ENCODE results near the gene MDGA2.
"Not testable (repeated sequence)": the region's sequence is repeated elsewhere in the genome, so short reads cannot be mapped to it uniquely, and the experiment has no call there.

Gene MDGA2

DNA sequence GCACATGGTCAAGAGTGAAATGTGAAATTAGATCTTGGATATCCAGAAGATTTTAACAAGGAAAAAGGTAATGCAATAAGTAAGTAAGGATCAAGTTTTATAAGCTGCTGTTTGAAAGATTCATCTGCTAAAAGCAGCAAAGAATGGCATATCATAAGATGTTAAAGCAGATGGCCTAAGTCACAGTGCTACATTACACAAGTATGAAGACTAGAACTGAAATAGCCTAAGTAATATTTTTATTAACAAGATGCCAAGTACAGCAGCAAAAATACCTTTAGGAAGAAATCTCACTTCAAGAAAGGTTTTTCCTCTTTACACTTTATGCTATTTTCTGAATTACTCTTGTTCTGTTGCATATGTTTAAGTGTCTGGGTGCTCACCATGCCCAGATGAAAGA, 414.1 kb downstream of the MDGA2 start:
- TF ChIP-seq CTCF (IDR thresholded peaks at IDR 0.05) (no peak), ZFX (IDR thresholded peaks at IDR 0.05; ENCODE audit: borderline replicate concordance) (no peak)
- H3K27ac ChIP-seq: no peak overlapping the region

GRCh38 chr14:47259796-47260195, 415.6 kb downstream of the MDGA2 start:
- no peak overlapping the region for H3K27ac ChIP-seq
- no peak for TF ChIP-seq ZFX (IDR thresholded peaks at IDR 0.05; ENCODE audit: borderline replicate concordance)
- no peak for TF ChIP-seq CTCF (IDR thresholded peaks at IDR 0.05)

- TF ChIP-seq ZFX (IDR thresholded peaks at IDR 0.05; ENCODE audit: borderline replicate concordance): no peak
- H3K27ac ChIP-seq: no peak overlapping the region
Measured at GRCh38 chr14:47257013-47257412, 418.4 kb downstream of the MDGA2 start.

GRCh38 chr14:47252802-47253201, 422.6 kb downstream of the MDGA2 start:
- no peak overlapping the region for H3K27ac ChIP-seq
- no peak for TF ChIP-seq CTCF (IDR thresholded peaks at IDR 0.05)
- no peak for TF ChIP-seq ZFX (IDR thresholded peaks at IDR 0.05; ENCODE audit: borderline replicate concordance)

DNA sequence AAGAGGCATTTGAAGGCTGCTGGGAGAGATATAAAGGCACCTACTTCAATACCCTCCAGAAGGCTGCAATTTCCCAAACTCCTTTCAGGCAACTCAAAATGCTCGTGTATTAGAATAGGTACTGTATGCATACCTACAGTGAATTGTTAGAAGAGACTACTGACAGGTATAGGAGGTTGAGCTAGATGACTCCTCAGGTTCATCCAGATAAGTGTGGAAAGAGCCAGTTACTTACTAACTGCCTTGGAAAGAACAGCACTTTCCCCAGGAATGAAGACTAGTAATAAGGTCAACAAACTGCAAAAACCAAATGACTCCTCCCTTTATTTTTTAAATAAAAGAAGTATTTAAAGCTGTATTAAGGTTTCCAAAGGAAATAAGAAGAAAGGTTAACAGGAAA, 429.0 kb downstream of the MDGA2 start:
- TF ChIP-seq CTCF (IDR thresholded peaks at IDR 0.05): no peak
- no peak for TF ChIP-seq ZFX (IDR thresholded peaks at IDR 0.05; ENCODE audit: borderline replicate concordance)
- H3K27ac ChIP-seq: no peak overlapping the region

- not testable (repeated sequence) for H3K27ac ChIP-seq
Measured at GRCh38 chr14:47242579-47242978, 432.8 kb downstream of the MDGA2 start.

GRCh38 chr14:47240748-47241437, 434.5 kb downstream of the MDGA2 start:
- TF ChIP-seq CTCF (IDR thresholded peaks at IDR 0.05): no peak
- no peak for TF ChIP-seq ZFX (IDR thresholded peaks at IDR 0.05; ENCODE audit: borderline replicate concordance)
- H3K27ac ChIP-seq: no peak overlapping the region

DNA sequence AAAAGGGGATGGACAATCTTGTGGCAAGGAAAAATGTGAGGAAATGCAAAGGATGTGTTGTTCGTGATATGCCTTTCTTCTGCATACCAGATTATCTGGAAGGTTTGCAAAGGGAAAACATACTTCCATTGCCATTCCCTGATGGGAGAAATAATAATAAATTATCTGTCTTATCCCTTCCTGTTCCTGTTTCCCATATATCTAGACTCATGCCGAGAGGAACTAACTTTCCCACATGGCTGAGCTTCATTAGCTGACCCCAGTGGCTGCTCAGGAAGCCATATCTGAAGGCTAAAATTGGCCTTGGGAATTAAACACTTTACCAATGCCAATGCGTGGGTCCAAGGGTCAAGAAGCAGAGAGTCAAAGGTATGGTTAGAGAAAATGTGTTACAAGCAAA, 439.8 kb downstream of the MDGA2 start:
- no peak overlapping the region for H3K27ac ChIP-seq
- TF ChIP-seq CTCF (IDR thresholded peaks at IDR 0.05) (no peak), ZFX (IDR thresholded peaks at IDR 0.05; ENCODE audit: borderline replicate concordance) (no peak)
